Testis (tissue), 2 donors: ENCODE measurements around the gene NOXO1.

Experiments used
- CTCF ChIP-seq, 3 experiments: fragments of 450-650 bp in 2 of 3; fragments of 200-600 bp in 1 of 3; sonication (generic) in 1 of 3; IDR thresholded peaks; one replicate each; pipeline ENCODE4 v1.5.1; 2016 to 2019; ENCODE audit warnings: antibody characterized with exemption in 3 of 3, mild to moderate bottlenecking in 2 of 3, moderate library complexity in 1 of 3
- POLR2A ChIP-seq: fragments of 450-650 bp; IDR thresholded peaks from one replicate; pipeline ENCODE4 v1.6.1; 2017; ENCODE audit warnings: antibody characterized with exemption, mild to moderate bottlenecking, moderate library complexity

- TF ChIP-seq POLR2A = no peak
- TF ChIP-seq CTCF (IDR thresholded peaks at IDR 0.05) = no peak
Measured at GRCh38 chr16:2030036-2030435, 48.8 kb upstream of the NOXO1 start.
